ENCODE results near the gene GPLD1.

GPLD1 gene

DNA sequence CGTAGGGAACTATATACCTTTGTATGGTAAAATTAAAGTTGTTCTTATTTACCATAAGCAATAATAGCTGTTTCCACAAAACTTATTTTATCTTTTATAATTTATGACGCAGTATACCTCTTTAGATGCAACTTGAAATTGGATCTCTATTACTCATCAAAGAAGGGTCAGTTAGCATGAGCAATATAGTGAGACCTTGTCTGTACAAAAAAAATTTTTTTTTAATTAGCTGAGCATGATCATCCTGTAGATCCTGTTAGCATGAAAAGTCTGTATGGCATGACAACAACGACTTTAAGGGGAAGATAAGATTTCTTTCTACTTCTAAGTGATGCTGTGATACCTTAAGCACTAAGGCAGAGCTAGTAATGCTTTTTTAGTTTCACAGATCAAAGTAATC lies 11.3 kb upstream of the GPLD1 start:
- DNase-seq = no peak

DNA sequence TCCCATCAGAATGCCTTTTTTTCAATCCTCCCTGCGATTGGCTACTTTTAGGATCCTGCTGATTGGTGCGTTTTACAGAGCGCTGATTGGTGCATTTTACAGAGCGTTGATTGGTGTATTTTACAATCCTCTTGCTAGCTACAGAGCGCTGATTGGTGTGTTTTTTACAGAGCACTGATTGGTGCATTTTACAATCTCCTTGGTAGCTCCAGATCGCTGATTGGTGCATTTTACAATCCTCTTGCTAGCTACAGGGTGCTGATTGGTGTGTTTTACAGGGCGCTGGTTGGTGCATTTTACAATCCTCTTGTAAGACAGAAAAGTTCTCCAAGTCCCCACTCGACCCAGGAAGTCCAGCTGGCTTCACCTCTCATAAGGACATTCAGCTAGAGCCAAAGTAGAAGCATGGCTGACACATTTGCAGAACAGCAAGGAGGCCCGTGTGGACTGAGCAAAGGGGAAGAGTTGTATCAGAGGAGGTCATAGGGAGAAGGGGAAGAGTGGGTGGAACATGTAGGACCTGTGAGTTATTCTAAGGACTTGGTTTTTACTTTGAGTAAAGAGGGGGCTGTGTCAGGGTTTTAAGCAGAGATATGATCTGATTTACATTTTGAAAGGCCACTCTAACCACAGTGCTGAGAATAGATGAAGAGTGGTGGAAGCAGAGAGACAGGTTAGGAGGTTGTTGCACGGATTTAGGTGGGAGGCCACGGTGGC lies 8.0 kb upstream of the GPLD1 start:
- no peak for DNase-seq

DNA sequence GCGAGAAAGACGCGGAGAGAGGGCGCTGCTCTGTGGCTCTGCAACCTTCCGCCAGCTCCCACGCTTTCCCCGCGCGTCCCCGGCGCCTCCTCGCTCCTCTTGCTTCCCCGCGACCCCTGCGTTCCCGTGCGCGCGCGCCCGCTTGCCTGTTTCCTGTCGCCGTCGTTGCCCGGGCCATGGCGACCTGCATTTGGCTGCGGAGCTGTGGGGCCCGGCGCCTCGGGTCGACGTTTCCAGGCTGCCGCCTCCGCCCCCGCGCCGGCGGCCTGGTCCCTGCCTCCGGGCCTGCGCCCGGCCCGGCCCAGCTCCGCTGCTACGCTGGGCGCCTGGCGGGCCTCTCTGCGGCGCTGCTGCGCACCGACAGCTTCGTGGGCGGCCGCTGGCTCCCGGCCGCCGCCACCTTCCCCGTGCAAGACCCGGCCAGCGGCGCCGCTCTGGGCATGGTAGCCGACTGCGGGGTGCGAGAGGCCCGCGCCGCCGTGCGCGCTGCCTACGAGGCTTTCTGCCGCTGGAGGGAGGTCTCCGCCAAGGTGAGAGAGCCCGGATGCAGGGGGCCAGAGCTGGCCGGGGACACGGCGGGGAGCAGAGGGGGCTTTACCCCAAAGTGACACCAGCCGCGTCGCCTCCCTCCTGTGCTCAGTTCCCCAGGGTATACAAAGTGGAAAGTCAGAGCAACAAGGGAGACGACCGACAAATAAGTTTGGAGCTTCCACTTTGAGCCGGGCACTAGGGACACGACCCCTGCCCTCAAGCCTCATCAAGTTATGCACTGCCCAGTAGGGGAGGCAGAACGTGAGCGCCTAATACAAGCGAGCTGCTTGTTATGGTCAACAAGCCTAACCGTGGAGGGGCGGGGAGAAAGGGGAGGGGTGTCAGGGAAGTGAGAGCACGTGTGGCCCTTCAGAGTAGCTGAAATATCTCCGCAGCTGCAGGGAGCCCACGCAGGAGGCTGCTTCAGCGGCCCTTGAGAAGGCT lies 5.7 kb upstream of the GPLD1 start, which contains the start of gene ALDH5A1:
TSS of gene ALDH5A1 (plus strand) at position 149 of the 975 bp plus-strand sequence. CDS start at position 177, 28 bp downstream.
- no peak for DNase-seq

DNA sequence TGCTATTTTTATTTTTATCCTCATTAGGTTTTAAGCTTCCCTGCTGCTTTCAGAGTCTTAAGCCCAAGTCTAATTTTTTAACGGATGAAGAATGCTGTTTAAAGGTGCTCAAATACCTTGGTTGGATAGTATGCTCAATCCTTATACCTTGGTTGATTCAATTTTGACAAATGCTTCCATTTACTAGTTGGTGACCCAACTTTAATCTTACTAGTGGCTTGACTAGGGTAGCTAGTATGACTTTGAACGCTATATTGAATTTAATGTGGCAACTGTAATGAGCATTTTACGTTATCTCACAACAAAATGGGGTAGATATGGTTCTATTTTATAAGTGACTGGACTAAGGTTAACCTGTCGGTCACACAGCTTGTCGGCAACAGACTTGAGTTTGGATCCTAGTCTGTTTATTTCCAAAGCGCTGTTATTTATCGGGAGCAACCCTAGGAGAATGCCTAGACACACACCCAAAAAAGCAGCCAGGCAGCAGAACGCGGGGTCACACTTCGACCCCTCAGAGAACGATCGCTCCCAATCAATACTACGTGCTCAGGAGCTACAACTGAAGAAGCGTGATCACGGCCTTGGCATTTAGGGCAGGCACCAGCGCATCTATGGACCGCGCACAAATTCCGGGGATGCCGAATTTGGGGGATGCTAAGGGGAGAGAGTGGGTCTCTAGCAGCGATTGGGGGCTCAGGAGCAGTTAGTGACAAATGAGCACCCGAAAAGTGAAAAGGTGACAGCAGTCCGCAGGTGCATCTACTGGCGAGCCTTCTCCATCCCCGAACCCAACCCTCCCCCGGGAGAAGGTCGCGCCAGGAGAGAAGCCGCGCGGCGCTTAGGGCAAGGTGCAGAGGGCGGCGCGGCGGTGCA lies 4.8 kb upstream of the GPLD1 start:
- no peak for DNase-seq

DNA sequence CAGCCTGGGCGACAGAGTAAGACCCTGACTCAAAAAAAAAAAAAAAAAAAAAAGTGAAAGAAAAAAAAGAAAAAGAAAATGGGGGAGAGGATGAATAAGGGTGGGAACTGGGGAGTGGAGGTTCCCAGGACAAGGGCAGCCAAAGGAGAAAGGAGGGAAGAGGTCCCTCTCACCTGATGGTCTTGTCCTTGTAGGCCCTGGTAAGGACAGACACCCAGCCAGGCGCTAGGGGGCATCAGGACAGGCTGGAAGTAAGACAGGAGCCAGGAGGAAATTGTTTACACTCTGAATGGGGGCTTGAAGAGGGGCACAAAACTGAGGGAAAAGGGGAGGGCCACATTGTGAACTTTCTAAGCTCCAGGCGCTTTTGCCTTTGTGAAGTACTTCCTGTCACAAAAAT lies 3.1 kb upstream of the GPLD1 start:
- DNase-seq = no peak

DNA sequence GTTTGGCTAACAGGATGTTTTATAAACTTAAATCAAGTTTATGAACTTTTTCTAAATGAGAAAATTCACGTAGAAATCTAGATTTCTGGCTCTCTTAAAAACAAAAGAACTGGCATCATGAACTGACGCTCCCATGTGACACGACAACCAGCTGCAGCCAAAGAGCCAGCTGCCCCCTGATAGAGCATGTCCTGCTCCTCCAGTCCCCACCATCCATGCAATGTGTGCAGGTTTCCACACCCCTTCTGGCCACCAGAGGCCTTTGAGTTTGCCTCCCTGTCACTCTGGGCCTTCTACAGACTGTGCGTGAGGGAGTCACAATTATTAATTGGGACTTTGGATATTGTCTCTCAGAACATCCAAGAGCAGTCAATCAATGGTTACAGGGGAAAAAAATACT lies 1.6 kb upstream of the GPLD1 start:
- no peak for DNase-seq

DNA sequence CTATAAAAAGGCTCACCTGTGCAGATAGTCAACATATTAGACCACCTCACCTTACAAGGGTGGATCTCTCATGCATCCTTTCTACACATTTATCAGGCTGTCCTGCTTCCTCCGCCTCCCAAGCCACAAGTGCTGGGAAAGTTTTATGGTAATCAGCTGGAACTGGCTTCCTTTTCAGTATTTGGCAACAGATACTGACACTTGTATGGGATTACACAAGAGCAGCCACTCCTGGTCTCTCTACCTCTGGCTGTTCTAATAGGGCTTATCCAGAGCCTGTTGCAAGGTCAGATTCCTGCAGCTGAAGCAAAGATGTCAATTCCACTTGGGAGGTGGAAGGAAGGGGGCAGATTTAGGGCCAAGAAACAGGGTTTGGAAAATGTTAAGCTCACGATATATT lies 503 bp upstream of the GPLD1 start:
- DNase-seq = no peak

DNA sequence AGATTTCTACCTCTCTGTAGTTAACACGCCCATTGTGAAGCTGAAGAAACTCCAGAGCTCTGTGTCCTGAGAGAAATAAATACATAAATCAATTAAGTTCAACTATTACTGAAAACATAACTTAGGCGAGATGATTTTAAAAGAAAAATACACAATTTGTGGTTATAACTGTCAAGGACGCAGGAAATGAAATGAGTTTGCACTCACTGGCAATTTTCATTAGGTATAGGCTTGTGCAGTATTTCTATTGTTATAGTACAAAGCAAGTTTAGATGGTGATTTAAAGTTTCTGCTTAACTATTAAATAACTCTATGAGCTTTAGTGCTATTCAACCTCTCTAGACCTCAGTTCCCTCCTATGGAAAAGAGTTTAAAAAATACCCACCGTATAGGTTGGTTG lies 3.3 kb downstream of the GPLD1 start:
- DNase-seq = no peak

DNA sequence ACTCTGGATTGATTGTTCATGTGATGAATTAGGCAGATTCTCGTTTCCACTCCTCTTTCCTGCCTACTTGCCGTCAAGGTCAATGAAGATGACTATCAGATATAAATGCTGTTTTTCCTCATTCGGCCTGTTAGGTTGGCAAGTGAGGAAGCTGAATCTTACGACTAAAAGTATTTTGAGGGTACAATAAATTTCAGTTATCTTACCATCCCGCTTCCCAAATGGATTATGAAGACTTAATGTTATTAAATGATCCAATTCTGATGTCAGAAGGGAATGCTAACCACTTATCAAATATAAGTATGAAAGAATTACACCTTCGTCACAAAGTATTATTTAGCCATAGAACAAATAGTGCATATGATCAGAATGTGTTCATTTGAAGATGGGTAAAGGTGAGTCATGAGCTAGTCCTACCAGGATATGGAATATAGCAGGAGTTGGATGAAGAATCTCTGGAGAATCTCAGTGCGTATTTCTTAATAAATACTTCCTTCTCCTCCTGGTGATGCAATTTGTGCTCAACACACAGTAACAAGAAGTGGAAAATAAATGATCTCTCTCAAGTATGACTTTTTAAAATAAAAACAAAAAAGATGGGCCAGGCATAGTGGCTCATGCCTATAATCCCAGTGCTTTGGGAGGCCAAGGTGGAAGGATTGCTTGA lies 4.6 kb downstream of the GPLD1 start:
- DNase-seq = no peak

DNA sequence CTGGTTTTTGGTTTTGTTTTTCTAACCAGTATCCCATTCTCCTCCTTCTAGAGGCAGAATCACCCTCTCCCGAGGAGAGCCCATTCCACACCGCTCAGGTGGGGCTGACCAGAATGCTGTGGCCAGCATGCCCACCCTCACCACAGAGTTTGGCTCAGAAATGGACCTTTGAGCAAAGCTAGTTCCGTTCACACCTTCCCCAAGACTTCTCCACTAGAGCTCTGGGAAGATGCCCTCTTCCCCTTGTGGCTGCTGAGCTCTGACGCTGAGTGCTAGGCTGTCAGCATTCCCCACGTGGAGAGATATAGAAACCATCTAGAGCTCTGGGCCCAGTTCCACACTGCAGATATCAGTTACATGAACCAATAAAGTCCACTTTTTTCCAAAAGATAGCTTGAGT lies 7.9 kb downstream of the GPLD1 start:
- no peak for DNase-seq

DNA sequence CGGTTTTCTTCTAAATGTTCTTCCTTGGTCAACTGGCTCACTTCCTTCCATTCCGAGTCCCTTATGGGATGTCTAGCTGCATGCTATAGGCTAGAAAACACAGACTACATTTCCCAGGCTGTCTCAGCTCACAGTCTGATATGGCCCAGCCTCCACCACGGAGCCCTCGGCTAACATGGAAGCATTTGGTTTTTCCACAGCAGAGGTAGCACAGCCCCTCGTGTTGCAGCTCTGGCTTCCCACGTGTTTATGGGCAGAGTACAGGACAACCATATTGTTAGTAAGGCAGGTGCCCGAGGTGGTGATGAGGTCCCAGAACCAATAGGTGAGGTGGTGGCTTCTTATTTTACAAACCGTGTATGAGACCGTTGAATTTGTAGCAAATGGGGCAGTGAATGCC lies 8.7 kb downstream of the GPLD1 start:
- no peak for DNase-seq

DNA sequence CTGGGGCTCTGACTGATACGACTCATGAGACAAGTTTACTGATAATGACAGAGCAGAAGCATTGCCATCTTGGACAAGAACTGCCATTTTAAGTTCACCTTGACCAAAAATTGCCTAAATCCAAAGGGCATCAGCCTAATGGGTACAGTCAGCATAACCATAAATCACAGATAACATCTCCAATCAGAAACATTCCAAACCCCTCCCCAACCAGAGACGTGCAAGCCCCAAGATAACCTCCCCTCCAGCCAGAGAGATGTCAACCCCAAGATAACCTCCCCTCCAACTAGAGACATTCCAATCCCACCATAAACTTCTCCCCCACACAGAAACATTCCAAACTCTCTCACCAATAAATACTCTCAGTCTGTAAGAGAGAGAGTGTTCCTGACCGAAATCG lies 10.5 kb downstream of the GPLD1 start:
- DNase-seq = no peak

DNA sequence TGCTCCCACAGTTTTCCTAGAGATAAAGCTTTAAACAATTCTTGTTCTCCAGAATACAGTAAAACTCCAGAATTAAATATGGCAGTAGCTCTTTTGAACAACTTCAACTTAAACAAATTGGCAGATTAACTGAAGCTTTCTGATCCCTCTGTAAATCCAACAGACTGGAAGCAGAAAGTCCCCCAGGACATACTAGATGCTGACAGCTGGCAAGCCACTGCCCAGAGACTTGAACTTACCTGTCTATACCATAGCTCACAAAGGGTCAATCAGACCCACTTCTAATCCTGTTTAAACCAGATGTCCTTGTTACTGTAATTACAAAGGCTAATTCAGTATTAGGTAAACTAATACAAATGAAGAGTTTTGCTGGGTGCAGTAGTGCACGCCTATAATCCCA lies 12.3 kb downstream of the GPLD1 start:
- DNase-seq = no peak

DNA sequence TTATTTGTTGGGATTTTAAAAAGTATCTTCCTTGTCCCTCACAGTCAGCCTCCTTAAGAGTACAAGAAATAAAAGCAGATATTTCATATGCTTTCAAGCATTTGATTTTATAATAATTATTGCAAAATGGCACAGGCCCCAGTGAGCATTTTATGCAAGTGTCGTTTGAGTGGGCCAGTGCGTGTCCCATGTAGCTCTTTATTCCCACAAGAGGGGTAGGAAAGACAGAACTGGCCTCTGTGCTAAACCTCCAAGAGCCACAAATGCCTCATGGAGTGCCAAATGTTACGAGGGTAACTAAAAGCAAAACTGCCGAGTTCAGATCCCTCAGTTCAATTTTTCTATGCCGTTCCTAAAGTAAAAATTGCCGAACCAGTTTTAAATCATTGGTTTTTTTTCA lies 12.7 kb downstream of the GPLD1 start:
- no peak for DNase-seq

DNA sequence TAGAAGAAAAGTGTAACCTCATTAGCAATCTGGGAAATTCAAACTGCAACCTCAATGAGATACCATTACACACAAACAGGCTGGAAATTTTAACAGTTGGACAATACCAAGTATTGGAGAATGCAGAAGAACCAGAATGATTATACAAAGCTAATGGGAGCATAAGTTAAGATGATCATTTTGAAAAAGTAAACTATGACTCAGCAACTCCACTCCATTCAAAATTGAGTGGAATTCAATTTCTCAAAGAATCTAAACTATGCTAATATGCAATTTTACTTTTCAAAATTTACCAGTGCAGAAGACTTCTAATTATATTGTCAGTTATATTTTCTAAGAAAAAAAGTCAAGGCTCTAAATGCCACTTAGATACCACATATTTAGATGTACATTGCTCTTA lies 17.2 kb downstream of the GPLD1 start:
- DNase-seq = no peak

DNA sequence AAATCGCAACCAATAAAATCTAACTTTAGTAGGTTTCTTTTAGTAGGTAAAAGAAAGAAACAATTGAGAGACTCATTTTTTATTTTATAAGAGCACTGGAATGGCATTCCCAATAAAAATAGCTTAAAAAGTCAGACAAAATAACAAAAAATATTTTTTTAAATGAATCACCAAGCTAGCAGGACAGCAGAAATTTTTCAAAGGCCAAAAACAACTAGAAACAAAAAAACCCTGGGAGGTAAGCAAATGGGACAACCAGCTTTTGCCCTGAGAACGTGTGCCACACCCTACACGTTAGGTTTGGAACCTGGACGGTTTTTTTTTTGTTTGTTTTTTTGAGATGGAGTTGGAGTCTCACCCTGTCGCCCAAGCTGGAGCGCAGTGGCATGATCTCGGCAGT lies 19.6 kb downstream of the GPLD1 start:
- no peak for DNase-seq

DNA sequence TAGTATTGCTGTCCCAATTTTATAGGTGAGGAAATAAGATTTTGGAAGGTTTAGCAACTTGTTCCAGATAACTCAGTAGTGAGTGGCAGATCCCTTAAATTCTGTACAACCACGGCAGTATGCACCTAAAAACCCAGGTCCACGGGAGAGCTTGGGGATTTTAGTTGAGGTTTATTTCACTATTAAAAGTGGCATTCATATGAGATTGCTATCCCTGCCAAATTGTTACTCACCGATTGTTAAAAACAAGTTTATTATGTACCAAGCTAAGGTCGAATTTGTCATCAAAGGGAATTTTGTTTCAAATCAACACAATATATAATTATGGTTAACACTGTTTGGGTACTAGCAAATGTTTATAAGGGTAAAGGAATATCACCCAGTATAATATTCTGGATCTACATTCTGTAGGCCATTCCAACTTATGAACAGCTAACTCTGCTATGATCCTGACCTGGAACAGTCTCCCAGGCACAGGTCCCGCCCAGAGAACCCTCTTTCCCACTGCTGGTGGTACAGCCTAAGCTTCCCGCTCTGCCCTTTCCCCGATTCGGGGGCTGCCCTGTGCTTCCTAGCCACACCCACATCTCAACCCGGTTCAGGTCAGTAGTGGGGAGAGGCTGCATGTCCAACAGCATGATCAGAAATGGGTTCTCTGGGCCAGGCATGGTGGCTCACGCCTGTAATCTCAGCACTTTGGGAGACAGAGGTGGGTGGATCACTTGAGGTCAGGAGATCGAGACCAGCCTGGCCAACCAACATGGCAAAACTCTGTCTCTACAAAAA lies 24.9 kb downstream of the GPLD1 start:
- no peak for DNase-seq

DNA sequence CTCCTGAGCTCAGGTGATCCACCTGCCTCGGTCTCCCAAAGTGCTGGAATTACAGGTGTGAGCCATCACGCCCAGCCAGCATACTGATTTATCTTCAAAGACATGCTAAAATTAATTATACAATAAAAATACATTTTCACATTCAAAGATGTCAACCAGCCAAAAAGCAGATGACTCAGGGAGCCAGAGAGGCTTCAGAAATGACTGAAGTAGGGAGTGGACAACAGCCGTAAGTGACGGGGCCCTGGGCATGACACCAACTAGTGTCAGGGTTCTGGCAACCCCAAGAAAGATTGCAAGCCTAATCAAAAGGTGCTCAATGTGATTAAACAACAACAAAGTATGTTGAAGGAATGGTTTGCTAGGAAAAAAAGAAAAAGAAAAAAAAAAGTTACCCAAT lies 28.4 kb downstream of the GPLD1 start:
- DNase-seq = no peak

DNA sequence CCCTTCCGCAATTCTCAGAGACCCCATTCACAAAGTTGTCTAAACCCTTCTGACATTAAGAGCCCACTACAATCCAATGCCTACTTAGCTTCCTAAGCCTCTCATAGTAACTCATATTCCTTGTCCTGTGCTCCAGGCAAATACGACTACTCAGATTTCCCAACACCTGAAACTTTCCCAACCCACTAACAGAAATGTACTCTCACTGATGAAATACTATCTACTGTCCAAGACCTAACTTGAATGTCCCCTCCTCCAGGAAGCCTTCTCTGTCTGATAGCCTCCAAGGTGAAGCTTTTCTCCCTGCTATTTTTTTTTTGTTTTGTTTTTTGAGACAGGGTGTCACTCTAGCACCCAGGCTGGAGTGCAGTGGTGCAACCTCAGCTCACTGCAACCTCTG lies 30.4 kb downstream of the GPLD1 start:
- DNase-seq = no peak

DNA sequence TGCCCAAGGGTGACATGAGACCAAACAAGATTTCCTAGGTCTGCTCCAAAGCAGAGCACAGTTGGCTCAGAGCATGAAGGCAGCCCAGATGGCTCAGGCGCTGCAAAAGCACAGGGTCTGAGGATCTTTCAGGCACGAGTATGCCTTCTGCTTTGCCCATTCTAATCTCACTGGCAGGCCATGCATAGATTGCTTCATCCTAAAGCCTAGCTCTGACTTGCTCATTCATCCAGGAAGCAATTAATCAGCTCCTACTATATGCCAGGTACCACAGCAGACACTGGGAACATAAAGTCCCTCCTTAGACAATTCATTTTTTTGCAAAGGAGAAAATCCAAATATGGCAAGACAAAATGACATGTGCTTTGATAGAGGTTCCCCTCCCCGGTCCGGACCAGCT lies 31.2 kb downstream of the GPLD1 start:
- no peak for DNase-seq

DNA sequence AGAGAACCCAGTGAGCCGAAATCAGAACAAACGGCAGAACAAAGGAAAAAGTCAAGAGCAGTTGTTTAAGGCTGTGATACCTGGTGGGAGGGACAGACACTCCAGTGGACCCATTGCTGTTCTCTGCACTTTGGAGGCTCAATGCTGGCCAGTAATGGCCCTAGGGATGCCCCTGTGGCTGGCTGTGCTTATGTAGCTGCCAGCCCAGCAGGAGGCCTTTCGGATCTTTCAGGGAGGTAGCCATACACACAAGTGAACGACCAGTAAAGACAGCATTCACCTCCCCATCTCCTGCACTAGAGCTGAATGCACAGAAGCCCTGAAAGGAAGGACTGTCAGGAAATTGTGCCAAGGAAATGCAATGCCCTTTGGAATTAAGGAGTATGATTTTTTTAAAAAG lies 34.3 kb downstream of the GPLD1 start:
- no peak for DNase-seq

DNA sequence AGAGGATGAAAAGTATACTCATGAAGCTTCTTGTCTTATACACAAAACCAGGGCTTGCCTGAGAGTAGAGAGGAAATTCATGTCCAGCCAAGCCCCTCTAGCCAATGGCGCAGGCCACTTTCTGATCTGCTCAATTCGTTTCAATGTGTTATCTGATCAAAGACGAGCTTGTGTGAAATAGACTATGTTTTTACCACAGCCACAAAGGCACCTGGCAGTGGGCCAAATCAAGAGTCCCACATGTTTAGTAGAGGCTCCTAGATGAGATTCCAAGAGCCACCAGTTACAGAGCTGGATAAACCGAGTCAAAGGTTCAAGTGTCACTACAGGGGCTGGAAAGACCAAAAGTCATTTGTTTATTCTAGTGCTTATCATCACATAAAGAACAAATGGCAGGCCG lies 34.9 kb downstream of the GPLD1 start:
- no peak for DNase-seq
